Prostate gland (tissue), 2 donors: Measurements from ENCODE around the gene PPCDC. TPM values are rescaled to one million over a fixed set of nuclear protein-coding genes. Genes with fewer than 3 reads are reported as not detected.

Experiments
- DNase-seq: peaks from one replicate; pipeline ENCODE4 v3.0.0-alpha.2; 2019; ENCODE audit warnings: low spot score
- H3K27ac ChIP-seq, 2 donors: fragments of 200-600 bp; sonication (generic); 2 replicates each; pipeline ENCODE4 v1.5.1; 2017 to 2019
- H3K27me3 ChIP-seq: fragments of 200-600 bp; sonication (generic); replicated peaks from 2 replicates; pipeline ENCODE4 v1.5.1; 2019; ENCODE audit not compliant: insufficient read depth
- H3K36me3 ChIP-seq, 2 donors: fragments of 200-600 bp; sonication (generic); 1 replicate in 1 of 2; 2 replicates in 1 of 2; pipeline versions ENCODE4 v1.5.1 to v1.8.1; 2017 to 2019
- H3K4me1 ChIP-seq: fragments of 200-600 bp; sonication (generic); replicated peaks from 2 replicates; pipeline ENCODE4 v1.5.1; 2019
- H3K4me3 ChIP-seq, 2 donors: fragments of 200-600 bp; sonication (generic); 2 replicates each; pipeline ENCODE4 v1.5.1; 2017 to 2019
- H3K9me3 ChIP-seq: fragments of 200-600 bp; sonication (generic); 2 replicates; pipeline ENCODE4 v1.5.1; 2017
- CTCF ChIP-seq, 4 experiments: fragments of 200-600 bp in 2 of 4; fragments of 450-650 bp in 2 of 4; sonication (generic) in 2 of 4; IDR thresholded peaks; 1 replicate in 3 of 4; 2 replicates in 1 of 4; pipeline ENCODE4 v1.5.1; 2016 to 2019; ENCODE audit warnings: antibody characterized with exemption in 4 of 4, mild to moderate bottlenecking in 2 of 4, moderate library complexity in 2 of 4
- POLR2A ChIP-seq: fragments of 450-650 bp; IDR thresholded peaks from one replicate; pipeline ENCODE4 v1.6.1; 2016; ENCODE audit warnings: antibody characterized with exemption, mild to moderate bottlenecking
- POLR2AphosphoS5 ChIP-seq: sonication (generic); formaldehyde crosslinking; IDR thresholded peaks from one replicate; pipeline ENCODE4 v1.6.1; 2017; ENCODE audit warnings: antibody characterized with exemption
- WGBS: methylation state at CpG from one replicate; pipeline ENCODE4 v1.1.5; 2018; 5-methylcytosine and 5-hydroxymethylcytosine counted together
- intact Hi-C: fragments of 100-400 bp; cut with DNase I; formaldehyde crosslinking; loops from one replicate; pipeline ENCODE4 v1.14.2; 2022
- total RNA-seq, 2 donors: library from RNA; depleted of rRNA; stranded (reverse); fragments of >200 nt; gene quantifications; one replicate each; pipeline ENCODE4 v1.1.0, GENCODE V29; 2016

The PPCDC gene
- total RNA-seq, 2 donors from 2014 or later, result 19.4 to 22.0 TPM

GRCh38 chr15:75048394-75048793 is 25.0 kb downstream of the PPCDC start:
- H3K36me3 ChIP-seq, result no peaks in the 10 kb centered on the region
- no peak for DNase-seq
- no peak overlapping the region for H3K4me3 ChIP-seq
- no peak overlapping the region for H3K27ac ChIP-seq
- WGBS, result 93% methylated on average over 10 of the region's 10 CpGs
- TF ChIP-seq POLR2A, result no peak
- TF ChIP-seq POLR2AphosphoS5, result no peak
- TF ChIP-seq CTCF (IDR thresholded peaks at IDR 0.05), result no peak
- peaks cover 11% of the 10 kb centered on the region for H3K4me1 ChIP-seq
- intact Hi-C loops, result no loop called here
- H3K9me3 ChIP-seq, result no peaks in the 10 kb centered on the region
- H3K27me3 ChIP-seq, result no peaks in the 10 kb centered on the region

- TF ChIP-seq POLR2A (no peak), POLR2AphosphoS5 (no peak), CTCF (IDR thresholded peaks at IDR 0.05) (no peak)
- Histone ChIP-seq H3K27me3 (no peaks in the 10 kb centered on the region), H3K4me3 (no peak overlapping the region), H3K9me3 (no peaks in the 10 kb centered on the region), H3K27ac (no peak overlapping the region), H3K36me3 (no peaks in the 10 kb centered on the region), H3K4me1 (peaks cover 11% of the 10 kb centered on the region)
- intact Hi-C loops, result no loop called here
- WGBS, result 26% methylated on average over 11 of the region's 11 CpGs
- DNase-seq, result peak; percentile 76
Measured at GRCh38 chr15:75049392-75049791, 26.0 kb downstream of the PPCDC start.

GRCh38 chr15:75050283-75050682 is 26.9 kb downstream of the PPCDC start:
- peaks cover 11% of the 10 kb centered on the region for H3K4me1 ChIP-seq
- whole genome bisulfite sequencing, result 100% methylated on average over 2 of the region's 2 CpGs
- H3K36me3 ChIP-seq, result no peaks in the 10 kb centered on the region
- intact Hi-C loops, result no loop called here
- no peaks in the 10 kb centered on the region for H3K27me3 ChIP-seq
- H3K27ac ChIP-seq, result no peak overlapping the region
- no peaks in the 10 kb centered on the region for H3K9me3 ChIP-seq
- no peak for DNase-seq
- H3K4me3 ChIP-seq, result no peak overlapping the region
- TF ChIP-seq CTCF (IDR thresholded peaks at IDR 0.05) (no peak), POLR2AphosphoS5 (no peak), POLR2A (no peak)

GRCh38 chr15:75051191-75051608 is 27.8 kb downstream of the PPCDC start:
- no peaks in the 10 kb centered on the region for H3K27me3 ChIP-seq
- peaks cover 11% of the 10 kb centered on the region for H3K4me1 ChIP-seq
- H3K36me3 ChIP-seq, result no peaks in the 10 kb centered on the region
- H3K4me3 ChIP-seq, result no peak overlapping the region
- TF ChIP-seq CTCF (IDR thresholded peaks at IDR 0.05) (no peak), POLR2A (no peak), POLR2AphosphoS5 (no peak)
- WGBS, result 82% methylated on average over 6 of the region's 6 CpGs
- intact Hi-C loops, result no loop called here
- H3K27ac ChIP-seq, result no peak overlapping the region
- no peak for DNase-seq
- no peaks in the 10 kb centered on the region for H3K9me3 ChIP-seq

GRCh38 chr15:75051711-75052110 is 28.3 kb downstream of the PPCDC start:
- 98% methylated on average over 4 of the region's 4 CpGs for WGBS
- DNase-seq, result no peak
- intact Hi-C loops, result no loop called here
- H3K4me3 ChIP-seq, result no peak overlapping the region
- TF ChIP-seq POLR2AphosphoS5 (no peak), POLR2A (no peak), CTCF (IDR thresholded peaks at IDR 0.05) (no peak)
- H3K4me1 ChIP-seq, result peaks cover 8% of the 10 kb centered on the region
- H3K27ac ChIP-seq, result no peak overlapping the region
- no peaks in the 10 kb centered on the region for H3K36me3 ChIP-seq
- H3K27me3 ChIP-seq, result no peaks in the 10 kb centered on the region
- no peaks in the 10 kb centered on the region for H3K9me3 ChIP-seq
